ENCODE results near the gene NR6A1. TPM values are rescaled to one million over a fixed set of nuclear protein-coding genes. Genes with fewer than 3 reads are reported as not detected.
A peak's percentile ranks its signal among the peaks of the same experiment; 100 is the strongest.

Gene NR6A1
- total and polyA plus RNA-seq, 2 of the 13 experiments (the other 11 are each of a cell fraction or from before 2014, with no cell fraction given), result 28.1 to 31.5 TPM

DNA sequence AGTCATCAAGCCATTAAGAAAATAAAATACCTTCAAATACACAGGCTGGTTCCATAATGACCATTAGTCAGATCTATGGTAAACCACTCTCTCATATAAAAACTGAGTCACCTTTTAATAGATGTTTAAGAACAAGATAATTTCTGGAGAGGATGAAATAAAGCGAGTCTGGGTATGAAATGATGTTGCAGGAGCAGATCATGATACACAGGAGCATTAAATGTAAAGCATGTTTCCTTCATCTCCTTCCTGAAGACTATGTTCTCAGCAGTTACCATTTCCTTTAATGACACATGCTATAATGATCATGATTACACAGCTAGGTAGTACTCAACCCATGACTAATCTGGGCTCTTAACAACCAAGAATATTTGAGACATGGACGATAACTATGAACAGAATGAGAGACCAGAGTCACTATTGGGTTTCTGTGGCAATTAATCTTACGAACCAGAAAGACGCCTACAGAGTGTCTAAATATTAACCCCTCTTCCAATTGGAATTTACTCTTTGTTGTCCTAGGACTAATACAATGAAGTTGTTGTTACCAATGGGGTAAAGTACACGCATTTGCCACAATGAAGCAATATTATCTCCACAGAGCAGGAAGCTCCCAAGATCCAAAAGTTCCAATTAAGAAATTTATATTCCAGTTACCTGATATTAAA, 105.6 kb downstream of the NR6A1 start (continued):
- TF ChIP-seq, protein P1, sequence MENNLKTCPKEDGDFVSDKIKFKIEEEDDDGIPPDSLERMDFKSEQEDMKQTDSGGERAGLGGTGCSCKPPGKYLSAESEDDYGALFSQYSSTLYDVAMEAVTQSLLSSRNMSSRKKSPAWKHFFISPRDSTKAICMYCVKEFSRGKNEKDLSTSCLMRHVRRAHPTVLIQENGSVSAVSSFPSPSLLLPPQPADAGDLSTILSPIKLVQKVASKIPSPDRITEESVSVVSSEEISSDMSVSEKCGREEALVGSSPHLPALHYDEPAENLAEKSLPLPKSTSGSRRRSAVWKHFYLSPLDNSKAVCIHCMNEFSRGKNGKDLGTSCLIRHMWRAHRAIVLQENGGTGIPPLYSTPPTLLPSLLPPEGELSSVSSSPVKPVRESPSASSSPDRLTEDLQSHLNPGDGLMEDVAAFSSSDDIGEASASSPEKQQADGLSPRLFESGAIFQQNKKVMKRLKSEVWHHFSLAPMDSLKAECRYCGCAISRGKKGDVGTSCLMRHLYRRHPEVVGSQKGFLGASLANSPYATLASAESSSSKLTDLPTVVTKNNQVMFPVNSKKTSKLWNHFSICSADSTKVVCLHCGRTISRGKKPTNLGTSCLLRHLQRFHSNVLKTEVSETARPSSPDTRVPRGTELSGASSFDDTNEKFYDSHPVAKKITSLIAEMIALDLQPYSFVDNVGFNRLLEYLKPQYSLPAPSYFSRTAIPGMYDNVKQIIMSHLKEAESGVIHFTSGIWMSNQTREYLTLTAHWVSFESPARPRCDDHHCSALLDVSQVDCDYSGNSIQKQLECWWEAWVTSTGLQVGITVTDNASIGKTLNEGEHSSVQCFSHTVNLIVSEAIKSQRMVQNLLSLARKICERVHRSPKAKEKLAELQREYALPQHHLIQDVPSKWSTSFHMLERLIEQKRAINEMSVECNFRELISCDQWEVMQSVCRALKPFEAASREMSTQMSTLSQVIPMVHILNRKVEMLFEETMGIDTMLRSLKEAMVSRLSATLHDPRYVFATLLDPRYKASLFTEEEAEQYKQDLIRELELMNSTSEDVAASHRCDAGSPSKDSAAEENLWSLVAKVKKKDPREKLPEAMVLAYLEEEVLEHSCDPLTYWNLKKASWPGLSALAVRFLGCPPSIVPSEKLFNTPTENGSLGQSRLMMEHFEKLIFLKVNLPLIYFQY (CRISPR knock-in tag; IDR thresholded peaks at IDR 0.05; ENCODE audit: borderline replicate concordance), result no peak
- no peak for TF ChIP-seq ZNF556 (CRISPR knock-in tag; IDR thresholded peaks at IDR 0.05; ENCODE audit: borderline replicate concordance)
- no peak for TF ChIP-seq ONECUT2 (CRISPR knock-in tag; IDR thresholded peaks at IDR 0.05)
- TF ChIP-seq KLF12 (CRISPR knock-in tag; IDR thresholded peaks at IDR 0.05; ENCODE audit: borderline replicate concordance), result no peak
- TF ChIP-seq ARNT (IDR thresholded peaks at IDR 0.05), result no peak
- no peak for TF ChIP-seq PHF20 (CRISPR knock-in tag; IDR thresholded peaks at IDR 0.05)
- TF ChIP-seq, protein P2, sequence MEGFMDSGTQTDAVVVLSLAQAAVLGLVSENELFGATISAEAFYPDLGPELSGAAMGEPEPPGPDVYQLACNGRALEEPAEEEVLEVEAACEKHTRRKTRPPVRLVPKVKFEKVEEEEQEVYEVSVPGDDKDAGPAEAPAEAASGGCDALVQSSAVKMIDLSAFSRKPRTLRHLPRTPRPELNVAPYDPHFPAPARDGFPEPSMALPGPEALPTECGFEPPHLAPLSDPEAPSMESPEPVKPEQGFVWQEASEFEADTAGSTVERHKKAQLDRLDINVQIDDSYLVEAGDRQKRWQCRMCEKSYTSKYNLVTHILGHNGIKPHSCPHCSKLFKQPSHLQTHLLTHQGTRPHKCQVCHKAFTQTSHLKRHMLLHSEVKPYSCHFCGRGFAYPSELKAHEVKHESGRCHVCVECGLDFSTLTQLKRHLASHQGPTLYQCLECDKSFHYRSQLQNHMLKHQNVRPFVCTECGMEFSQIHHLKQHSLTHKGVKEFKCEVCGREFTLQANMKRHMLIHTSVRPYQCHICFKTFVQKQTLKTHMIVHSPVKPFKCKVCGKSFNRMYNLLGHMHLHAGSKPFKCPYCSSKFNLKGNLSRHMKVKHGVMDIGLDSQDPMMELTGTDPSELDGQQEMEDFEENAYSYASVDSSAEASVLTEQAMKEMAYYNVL (CRISPR knock-in tag; IDR thresholded peaks at IDR 0.05; ENCODE audit: borderline replicate concordance), result no peak
- TF ChIP-seq RCOR2 (CRISPR knock-in tag; IDR thresholded peaks at IDR 0.05), result peak; percentile 65
- TF ChIP-seq KMT2A (CRISPR knock-in tag; IDR thresholded peaks at IDR 0.05), result no peak
- TF ChIP-seq, protein P3, sequence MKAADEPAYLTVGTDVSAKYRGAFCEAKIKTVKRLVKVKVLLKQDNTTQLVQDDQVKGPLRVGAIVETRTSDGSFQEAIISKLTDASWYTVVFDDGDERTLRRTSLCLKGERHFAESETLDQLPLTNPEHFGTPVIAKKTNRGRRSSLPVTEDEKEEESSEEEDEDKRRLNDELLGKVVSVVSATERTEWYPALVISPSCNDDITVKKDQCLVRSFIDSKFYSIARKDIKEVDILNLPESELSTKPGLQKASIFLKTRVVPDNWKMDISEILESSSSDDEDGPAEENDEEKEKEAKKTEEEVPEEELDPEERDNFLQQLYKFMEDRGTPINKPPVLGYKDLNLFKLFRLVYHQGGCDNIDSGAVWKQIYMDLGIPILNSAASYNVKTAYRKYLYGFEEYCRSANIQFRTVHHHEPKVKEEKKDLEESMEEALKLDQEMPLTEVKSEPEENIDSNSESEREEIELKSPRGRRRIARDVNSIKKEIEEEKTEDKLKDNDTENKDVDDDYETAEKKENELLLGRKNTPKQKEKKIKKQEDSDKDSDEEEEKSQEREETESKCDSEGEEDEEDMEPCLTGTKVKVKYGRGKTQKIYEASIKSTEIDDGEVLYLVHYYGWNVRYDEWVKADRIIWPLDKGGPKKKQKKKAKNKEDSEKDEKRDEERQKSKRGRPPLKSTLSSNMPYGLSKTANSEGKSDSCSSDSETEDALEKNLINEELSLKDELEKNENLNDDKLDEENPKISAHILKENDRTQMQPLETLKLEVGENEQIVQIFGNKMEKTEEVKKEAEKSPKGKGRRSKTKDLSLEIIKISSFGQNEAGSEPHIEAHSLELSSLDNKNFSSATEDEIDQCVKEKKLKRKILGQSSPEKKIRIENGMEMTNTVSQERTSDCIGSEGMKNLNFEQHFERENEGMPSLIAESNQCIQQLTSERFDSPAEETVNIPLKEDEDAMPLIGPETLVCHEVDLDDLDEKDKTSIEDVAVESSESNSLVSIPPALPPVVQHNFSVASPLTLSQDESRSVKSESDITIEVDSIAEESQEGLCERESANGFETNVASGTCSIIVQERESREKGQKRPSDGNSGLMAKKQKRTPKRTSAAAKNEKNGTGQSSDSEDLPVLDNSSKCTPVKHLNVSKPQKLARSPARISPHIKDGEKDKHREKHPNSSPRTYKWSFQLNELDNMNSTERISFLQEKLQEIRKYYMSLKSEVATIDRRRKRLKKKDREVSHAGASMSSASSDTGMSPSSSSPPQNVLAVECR (CRISPR knock-in tag; IDR thresholded peaks at IDR 0.05; ENCODE audit: borderline replicate concordance), result no peak
- TF ChIP-seq SOX5 (CRISPR knock-in tag; IDR thresholded peaks at IDR 0.05; ENCODE audit: borderline replicate concordance), result peak; percentile 96
- TF ChIP-seq ZSCAN22 (CRISPR knock-in tag; IDR thresholded peaks at IDR 0.05), result no peak
- TF ChIP-seq NBN (conservative IDR thresholded peaks at IDR 0.05), result no peak
- TF ChIP-seq, protein P4, sequence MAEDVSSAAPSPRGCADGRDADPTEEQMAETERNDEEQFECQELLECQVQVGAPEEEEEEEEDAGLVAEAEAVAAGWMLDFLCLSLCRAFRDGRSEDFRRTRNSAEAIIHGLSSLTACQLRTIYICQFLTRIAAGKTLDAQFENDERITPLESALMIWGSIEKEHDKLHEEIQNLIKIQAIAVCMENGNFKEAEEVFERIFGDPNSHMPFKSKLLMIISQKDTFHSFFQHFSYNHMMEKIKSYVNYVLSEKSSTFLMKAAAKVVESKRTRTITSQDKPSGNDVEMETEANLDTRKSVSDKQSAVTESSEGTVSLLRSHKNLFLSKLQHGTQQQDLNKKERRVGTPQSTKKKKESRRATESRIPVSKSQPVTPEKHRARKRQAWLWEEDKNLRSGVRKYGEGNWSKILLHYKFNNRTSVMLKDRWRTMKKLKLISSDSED (CRISPR knock-in tag; IDR thresholded peaks at IDR 0.05), result no peak
- no peak for TF ChIP-seq NFRKB (IDR thresholded peaks at IDR 0.05)
- no peak for TF ChIP-seq ZNF335 (CRISPR knock-in tag; IDR thresholded peaks at IDR 0.05)
- TF ChIP-seq PRPF4 (IDR thresholded peaks at IDR 0.05; ENCODE audit: low read depth, low read length, poor library complexity, severe bottlenecking), result no peak
- TF ChIP-seq, protein P5, sequence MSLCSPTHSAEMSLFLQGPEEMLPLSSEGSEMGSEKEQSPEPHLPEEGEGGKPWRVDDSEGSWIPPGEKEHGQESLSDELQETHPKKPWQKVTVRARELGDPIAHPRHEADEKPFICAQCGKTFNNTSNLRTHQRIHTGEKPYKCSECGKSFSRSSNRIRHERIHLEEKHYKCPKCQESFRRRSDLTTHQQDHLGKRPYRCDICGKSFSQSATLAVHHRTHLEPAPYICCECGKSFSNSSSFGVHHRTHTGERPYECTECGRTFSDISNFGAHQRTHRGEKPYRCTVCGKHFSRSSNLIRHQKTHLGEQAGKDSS (CRISPR knock-in tag; IDR thresholded peaks at IDR 0.05; ENCODE audit: borderline replicate concordance, low read depth), result no peak
- TF ChIP-seq SP2 (CRISPR knock-in tag; IDR thresholded peaks at IDR 0.05), result no peak
